LoVo (cell line): ENCODE results near the gene C1S.

Experiments
- DNase-seq: peaks from one replicate; pipeline ENCODE4 v3.0.0-alpha.2; 2016; ENCODE audit warnings: low spot score

C1S gene

GRCh38 chr12:7076493-7076892 is 16.0 kb downstream of the C1S start:
- no peak for DNase-seq

GRCh38 chr12:7078163-7078562 is 17.6 kb downstream of the C1S start:
- no peak for DNase-seq

GRCh38 chr12:7079826-7080125 is 19.3 kb downstream of the C1S start:
- no peak for DNase-seq

DNA sequence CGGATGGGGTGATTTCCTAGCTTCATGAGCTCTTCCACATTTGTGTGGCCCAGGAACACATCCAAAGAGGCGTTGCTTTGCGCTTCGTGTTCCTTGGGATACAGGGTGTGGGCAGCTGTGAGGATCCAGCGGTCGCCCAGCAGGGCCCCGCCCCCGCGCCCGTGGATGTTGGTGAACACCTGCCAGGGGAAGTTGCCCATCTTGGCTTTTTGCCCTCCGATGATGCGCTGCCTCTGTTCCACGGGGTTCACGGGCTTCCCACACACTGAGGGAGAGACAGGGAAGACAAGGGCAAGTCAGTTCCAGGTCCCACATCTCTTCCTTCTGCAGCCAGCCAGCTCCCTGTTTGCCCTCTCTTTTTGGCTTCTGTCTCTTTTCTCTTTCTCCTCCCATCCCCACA is 20.5 kb downstream of the C1S start:
- no peak for DNase-seq

DNA sequence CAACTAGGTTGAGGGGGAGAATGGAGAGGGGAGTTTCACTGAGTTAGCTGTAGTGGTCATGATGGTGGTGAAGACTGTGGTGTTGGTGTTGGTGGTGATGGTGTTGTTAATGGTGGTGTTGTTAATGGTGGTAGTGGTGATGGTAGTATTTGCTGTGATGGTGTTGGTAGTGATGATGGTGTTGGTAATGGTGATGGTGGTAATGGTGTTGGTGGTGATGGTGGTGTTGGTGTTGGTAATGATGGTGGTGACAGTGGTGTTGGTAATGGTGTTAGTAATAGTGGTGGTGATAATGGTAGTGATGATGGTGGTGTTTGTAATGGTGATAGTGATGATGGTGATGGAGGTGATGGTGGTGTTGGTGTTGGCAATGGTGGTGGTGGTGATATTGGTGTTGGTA is 22.6 kb downstream of the C1S start:
- no peak for DNase-seq

DNA sequence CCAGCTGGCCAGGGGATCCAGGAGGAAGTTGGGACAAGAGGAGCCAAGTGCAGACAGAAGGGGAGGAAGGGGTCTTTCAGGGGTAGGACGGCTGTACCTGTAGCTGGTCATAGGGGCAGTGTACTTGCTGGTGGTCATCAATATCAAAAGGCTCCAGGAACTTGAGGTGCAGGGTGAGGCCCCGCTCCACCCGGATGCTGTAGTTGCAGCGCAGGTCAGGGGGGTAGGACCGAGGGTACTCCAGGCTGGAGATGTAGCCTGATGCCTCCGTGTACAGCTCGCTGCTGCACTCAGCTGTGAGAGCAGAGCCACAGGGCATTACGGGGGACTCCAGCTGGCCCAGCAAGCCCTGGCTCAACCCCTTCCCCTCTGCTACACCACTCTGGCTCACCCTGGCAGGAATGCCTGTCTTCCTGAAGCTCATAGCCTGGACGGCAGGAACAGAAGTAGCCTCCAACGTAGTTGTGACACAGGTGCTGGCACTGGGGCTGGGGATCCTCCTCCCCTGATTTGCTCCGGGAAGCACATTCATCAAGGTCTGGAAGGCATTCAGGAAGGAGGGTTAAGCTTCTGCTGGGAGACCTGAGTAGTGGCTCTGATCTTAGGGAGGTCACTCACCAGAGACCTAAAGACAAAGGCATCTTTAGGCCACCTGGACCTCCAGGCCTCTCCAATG is 28.8 kb downstream of the C1S start:
- DNase-seq: no peak

DNA sequence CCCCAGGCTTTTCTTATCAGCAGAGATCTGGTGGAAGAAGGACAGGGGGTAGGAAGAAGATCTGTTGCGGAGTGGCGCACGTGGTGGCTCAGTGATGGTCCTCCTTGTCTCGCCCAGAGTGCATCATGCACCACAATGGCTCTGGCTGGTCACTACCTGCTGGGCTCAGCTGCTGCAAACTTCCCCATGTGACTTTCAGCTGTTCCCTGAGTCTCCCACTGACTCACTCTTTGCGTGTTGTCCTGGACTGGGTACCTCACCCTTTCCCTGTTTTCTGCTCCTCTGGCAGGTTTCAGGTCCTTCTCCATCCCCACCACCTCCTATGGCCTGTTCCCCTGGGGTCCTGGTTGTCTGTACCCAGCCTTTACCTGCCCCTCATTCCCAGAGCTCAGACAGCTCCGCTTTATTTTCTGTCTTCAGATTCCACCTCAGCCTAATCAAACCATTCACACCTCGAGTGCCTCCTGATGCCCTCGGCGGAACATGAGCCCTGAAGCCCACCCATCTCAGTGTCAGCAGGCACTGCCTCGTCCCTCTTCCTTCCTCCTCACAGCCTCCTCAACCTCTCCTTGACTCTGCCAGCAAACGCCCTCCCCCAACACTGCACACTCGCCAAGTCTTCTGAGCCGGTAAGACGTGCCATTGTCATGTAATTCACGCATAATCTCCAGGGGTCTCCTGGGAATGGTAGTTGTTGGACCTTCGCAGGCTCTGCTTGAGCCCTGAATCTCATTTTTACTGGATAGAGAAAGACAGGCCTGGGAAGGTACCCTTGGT is 29.9 kb downstream of the C1S start:
- no peak for DNase-seq

- DNase-seq: no peak
Observed at GRCh38 chr12:7091171-7091570, 30.7 kb downstream of the C1S start.

DNA sequence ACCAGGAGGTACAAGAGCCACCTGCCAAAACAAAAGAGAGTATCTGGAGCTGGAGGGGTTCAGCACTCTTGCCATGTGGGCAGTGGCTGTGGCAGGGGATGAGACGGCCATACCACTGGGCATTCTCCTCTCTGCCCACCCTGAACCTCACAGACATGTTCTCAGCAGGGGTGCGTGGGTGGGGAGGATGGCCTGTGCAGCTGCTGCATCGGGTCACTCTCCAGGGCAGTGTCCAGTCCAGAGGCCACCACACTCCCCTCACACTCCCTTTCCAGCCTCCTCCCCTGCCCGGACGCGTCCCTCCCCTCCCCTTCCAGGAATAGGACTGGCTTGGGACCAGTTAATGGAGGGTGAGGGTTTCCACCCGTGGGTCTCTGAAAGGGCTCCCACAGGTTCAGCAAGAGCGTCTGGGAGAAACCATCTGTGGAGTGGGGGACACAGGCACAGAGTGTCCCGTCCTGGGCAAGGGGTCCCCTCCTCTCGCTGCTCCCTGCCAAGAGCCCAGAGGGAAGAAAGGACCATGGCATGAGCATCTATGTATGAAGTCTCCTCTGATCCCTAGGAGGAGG is 31.2 kb downstream of the C1S start:
- DNase-seq: no peak

DNA sequence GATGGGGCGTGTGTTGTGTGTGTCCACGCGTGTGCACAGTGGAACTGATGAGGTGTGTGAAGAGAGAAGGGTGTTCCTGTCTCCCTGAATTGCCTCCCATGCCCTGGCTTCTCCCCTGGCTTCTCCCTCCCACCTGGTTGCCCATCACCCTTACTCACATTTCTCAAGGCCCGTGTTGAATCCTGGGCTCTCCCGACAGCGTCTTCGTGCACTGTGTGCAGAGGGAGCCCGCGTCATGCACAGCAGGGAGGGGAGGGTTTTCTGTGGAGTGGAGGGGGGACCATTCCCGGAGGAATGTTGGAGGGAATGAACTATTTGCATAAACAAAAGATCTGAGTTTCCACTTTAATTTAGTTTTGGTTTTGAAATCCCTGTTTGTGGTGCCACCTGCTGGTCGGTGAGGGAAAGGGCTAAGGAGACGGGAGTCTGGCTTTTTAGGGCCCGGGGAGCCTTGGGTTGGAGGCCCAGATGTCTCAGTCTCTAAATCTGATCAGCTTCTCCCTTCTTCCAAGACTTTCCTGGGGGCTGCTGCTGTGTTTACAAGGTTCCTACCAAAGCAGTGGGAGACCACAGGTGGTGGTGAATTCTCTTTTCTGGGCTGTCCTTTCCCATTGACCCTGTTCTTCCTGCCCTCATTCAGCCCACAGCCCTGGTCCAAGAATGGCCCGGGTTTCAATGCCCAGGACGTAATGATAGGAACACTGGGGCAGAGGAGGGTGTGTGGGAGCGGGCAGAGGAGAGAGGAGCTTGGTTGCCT is 31.9 kb downstream of the C1S start, which contains the start of gene C1R:
Gene C1R, minus strand, starts transcription at position 217 of the 757 bp plus-strand sequence. Its CDS starts 57 bp downstream, at position 160.
- peak; percentile 71 for DNase-seq

GRCh38 chr12:7092986-7093460 is 32.5 kb downstream of the C1S start:
- no peak for DNase-seq

DNA sequence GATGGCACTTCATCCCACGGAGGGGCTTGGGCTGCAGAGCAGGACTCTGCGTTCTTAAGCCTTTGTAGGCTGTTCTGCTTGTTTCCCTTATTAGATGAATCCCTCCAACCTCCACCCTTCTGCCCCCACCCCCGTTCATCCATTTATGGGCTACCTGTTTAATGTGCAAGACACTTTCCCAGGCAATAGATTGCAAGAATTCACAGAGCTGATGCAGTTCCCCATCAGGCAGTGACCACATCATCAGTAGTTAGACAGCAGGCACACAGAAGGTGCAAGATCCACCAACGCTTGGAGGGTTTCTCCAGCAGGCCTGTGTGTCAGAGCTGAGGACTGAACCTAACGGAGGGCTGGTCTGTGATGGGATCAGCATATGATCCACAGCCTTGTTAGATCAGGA is 33.0 kb downstream of the C1S start:
- no peak for DNase-seq

DNA sequence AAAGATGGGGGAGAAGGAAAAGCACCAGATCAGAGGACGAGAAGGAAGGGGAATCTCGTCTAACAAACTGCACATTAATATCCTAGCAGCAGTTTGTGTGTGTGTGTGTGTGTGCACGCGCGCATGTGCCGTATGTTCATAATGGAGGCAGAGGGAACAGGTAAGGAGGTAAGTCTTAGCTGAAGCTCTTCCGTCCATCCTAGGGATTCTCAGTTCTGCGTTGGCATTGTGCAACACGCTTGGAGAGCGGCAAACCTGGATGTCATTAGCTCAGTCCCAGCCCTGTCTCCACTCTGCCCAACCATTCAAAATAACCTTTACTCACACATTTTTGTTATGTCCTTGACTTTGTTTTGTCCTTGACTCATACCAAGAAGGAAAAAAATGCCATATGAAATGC is 33.4 kb downstream of the C1S start:
- no peak for DNase-seq

- no peak for DNase-seq
Observed at GRCh38 chr12:7096006-7096932, 35.8 kb downstream of the C1S start.

- DNase-seq: no peak
Observed at GRCh38 chr12:7096979-7097378, 36.5 kb downstream of the C1S start.

DNA sequence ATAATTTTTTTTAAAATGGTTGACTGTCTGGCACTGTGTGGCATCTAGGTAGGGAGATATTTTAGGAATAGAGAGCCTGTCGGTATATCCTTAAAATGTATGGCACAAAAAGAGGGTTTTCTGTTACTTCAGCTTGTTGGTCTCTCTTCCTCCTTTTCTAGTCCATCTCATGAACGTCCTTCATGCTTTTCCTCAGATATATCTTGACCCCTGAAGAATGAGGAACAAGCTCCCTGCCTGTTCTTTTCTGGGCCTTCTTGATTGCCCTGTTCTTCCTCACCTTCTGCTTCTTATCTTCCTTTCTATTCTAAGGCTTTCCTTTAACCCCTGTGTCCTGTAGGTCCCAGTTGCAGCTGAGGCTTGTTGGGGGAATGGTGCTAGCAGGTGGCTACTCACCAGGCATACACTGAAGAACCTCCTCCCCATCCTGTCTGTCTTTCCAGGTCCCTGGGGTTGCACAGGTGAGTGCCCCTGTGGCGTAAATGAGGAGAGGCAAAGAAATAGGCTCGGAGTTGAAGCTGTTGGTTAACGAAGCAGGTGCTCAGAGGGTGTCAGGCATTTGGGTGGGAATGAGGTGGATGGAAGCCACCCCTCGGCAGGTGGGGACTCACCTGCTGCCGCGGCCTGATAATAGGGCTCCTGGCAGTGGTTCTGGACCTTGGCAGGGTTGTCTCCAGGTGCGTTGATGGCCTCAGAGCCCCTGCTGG is 38.9 kb downstream of the C1S start:
- no peak for DNase-seq

- no peak for DNase-seq
Observed at GRCh38 chr12:7100239-7100638, 39.7 kb downstream of the C1S start.

- DNase-seq: no peak
Observed at GRCh38 chr12:7101047-7101693, 40.7 kb downstream of the C1S start.

DNA sequence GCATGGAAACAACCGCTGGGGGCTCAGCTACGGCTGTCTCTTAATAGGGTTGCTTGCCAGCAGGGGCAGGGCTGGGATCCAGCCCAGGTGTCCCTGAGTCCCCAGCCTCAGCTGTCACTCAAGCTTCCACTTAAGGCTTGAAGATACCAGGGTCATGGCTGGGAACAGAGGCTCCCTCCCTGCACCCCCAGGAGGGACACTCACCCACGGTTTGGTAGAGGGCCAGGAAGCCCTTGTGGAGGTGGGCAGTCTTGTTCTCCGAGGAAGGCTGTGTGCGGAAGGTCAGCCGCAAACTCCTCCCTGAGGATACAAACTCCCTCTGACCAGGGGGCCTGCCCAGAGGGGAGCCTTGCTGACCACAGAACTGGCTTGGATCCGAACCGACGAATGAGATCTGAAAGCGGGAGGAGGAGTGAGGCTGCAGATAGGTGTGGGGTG is 41.2 kb downstream of the C1S start:
- no peak for DNase-seq

GRCh38 chr12:7102582-7102981 is 42.1 kb downstream of the C1S start:
- DNase-seq: no peak
